HG03432 (cell line): ENCODE results near the gene OVCH1.

Experiments
- ATAC-seq: cut with Tn5 transposase; IDR thresholded peaks from one replicate; pipeline ENCODE4 v1.9.1; 2021; ENCODE audit warnings: mild to moderate bottlenecking, moderate library complexity; ENCODE audit not compliant: unreplicated experiment

Gene OVCH1

GRCh38 chr12:29497588-29497987 lies at the start of gene OVCH1:
TSS of gene OVCH1 (minus strand) at chr12:29497686. CDS start at chr12:29497686, 0 bp downstream.
- ATAC-seq: no peak

GRCh38 chr12:29547151-29547632 lies 49.7 kb upstream of the OVCH1 start:
- ATAC-seq: no peak

- no peak for ATAC-seq
Measured at GRCh38 chr12:29546000-29546399, 48.5 kb upstream of the OVCH1 start.

GRCh38 chr12:29545102-29545467 lies 47.6 kb upstream of the OVCH1 start:
- ATAC-seq: peak; percentile 90

GRCh38 chr12:29544428-29545101 lies 47.1 kb upstream of the OVCH1 start:
- ATAC-seq: peak; percentile 38

- ATAC-seq: no peak
Measured at GRCh38 chr12:29543036-29543435, 45.5 kb upstream of the OVCH1 start.

- ATAC-seq: no peak
Measured at GRCh38 chr12:29537298-29537697, 39.8 kb upstream of the OVCH1 start.

- no peak for ATAC-seq
Measured at GRCh38 chr12:29534935-29535334, 37.4 kb upstream of the OVCH1 start.

GRCh38 chr12:29533815-29534489 lies 36.5 kb upstream of the OVCH1 start:
- ATAC-seq: no peak

- no peak for ATAC-seq
Measured at GRCh38 chr12:29531471-29531870, 34.0 kb upstream of the OVCH1 start.

GRCh38 chr12:29530436-29530835 lies 33.0 kb upstream of the OVCH1 start:
- ATAC-seq: no peak

GRCh38 chr12:29528161-29528560 lies 30.7 kb upstream of the OVCH1 start:
- no peak for ATAC-seq

GRCh38 chr12:29521951-29522350 lies 24.5 kb upstream of the OVCH1 start:
- ATAC-seq: no peak

GRCh38 chr12:29519585-29520182 lies 22.2 kb upstream of the OVCH1 start:
- peak; percentile 44 for ATAC-seq

- no peak for ATAC-seq
Measured at GRCh38 chr12:29518407-29518806, 20.9 kb upstream of the OVCH1 start.

GRCh38 chr12:29517264-29517663 lies 19.8 kb upstream of the OVCH1 start:
- ATAC-seq: no peak

- no peak for ATAC-seq
Measured at GRCh38 chr12:29516431-29516875, 19.0 kb upstream of the OVCH1 start.

GRCh38 chr12:29510591-29511185 lies 13.2 kb upstream of the OVCH1 start:
- ATAC-seq: no peak

- no peak for ATAC-seq
Measured at GRCh38 chr12:29509503-29509902, 12.0 kb upstream of the OVCH1 start.

GRCh38 chr12:29508949-29509348 lies 11.5 kb upstream of the OVCH1 start:
- ATAC-seq: no peak

- ATAC-seq: no peak
Measured at GRCh38 chr12:29505122-29505521, 7.6 kb upstream of the OVCH1 start.

GRCh38 chr12:29503283-29503682 lies 5.8 kb upstream of the OVCH1 start:
- ATAC-seq: no peak
